ENCODE data around the gene ARHGAP24.

Gene ARHGAP24

GRCh38 chr4:86036736-86037135 is 561.8 kb downstream of the ARHGAP24 start:
- no peaks in the 10 kb centered on the region for H3K9me3 Mint-ChIP-seq
- H3K36me3 Mint-ChIP-seq = no peaks in the 10 kb centered on the region
- no peaks in the 10 kb centered on the region for H3K27me3 Mint-ChIP-seq
- H3K4me3 Mint-ChIP-seq = no peak overlapping the region
- no peak overlapping the region for H3K27ac Mint-ChIP-seq
- no peaks in the 10 kb centered on the region for H3K4me1 Mint-ChIP-seq

GRCh38 chr4:86038037-86038436 is 563.1 kb downstream of the ARHGAP24 start:
- no peaks in the 10 kb centered on the region for H3K36me3 Mint-ChIP-seq
- H3K9me3 Mint-ChIP-seq = no peaks in the 10 kb centered on the region
- H3K27me3 Mint-ChIP-seq = no peaks in the 10 kb centered on the region
- H3K4me3 Mint-ChIP-seq = no peak overlapping the region
- H3K4me1 Mint-ChIP-seq = no peaks in the 10 kb centered on the region
- H3K27ac Mint-ChIP-seq = no peak overlapping the region

- no peak overlapping the region for H3K27ac Mint-ChIP-seq
- no peaks in the 10 kb centered on the region for H3K27me3 Mint-ChIP-seq
- H3K9me3 Mint-ChIP-seq = no peaks in the 10 kb centered on the region
- H3K36me3 Mint-ChIP-seq = no peaks in the 10 kb centered on the region
- no peaks in the 10 kb centered on the region for H3K4me1 Mint-ChIP-seq
- no peak overlapping the region for H3K4me3 Mint-ChIP-seq
Measured at GRCh38 chr4:86043755-86044592, 569.0 kb downstream of the ARHGAP24 start.

GRCh38 chr4:86044593-86044985 is 569.6 kb downstream of the ARHGAP24 start:
- Mint-ChIP-seq H3K9me3 (no peaks in the 10 kb centered on the region), H3K4me3 (no peak overlapping the region), H3K27ac (no peak overlapping the region), H3K36me3 (no peaks in the 10 kb centered on the region), H3K4me1 (no peaks in the 10 kb centered on the region), H3K27me3 (no peaks in the 10 kb centered on the region)

- H3K9me3 Mint-ChIP-seq = no peaks in the 10 kb centered on the region
- H3K4me3 Mint-ChIP-seq = no peak overlapping the region
- H3K27me3 Mint-ChIP-seq = no peaks in the 10 kb centered on the region
- no peak overlapping the region for H3K27ac Mint-ChIP-seq
- H3K36me3 Mint-ChIP-seq = no peaks in the 10 kb centered on the region
- no peaks in the 10 kb centered on the region for H3K4me1 Mint-ChIP-seq
Measured at GRCh38 chr4:86048426-86048825, 573.5 kb downstream of the ARHGAP24 start.

GRCh38 chr4:86050496-86050895 is 575.5 kb downstream of the ARHGAP24 start:
- no peak overlapping the region for H3K27ac Mint-ChIP-seq
- H3K4me1 Mint-ChIP-seq = no peaks in the 10 kb centered on the region
- H3K27me3 Mint-ChIP-seq = no peaks in the 10 kb centered on the region
- no peaks in the 10 kb centered on the region for H3K36me3 Mint-ChIP-seq
- no peak overlapping the region for H3K4me3 Mint-ChIP-seq
- no peaks in the 10 kb centered on the region for H3K9me3 Mint-ChIP-seq

Measured in activated naive CD4-positive, alpha-beta T cell treated with anti-CD3 and anti-CD28 coated beads, Interleukin-2, amount 50 U/mL, for 24 hours (primary cell).